ENCODE measurements around the gene RNU1-4. TPM values are rescaled to one million over a fixed set of nuclear protein-coding genes. Genes with fewer than 3 reads are reported as not detected.
"Not testable (repeated sequence)": the region's sequence is repeated elsewhere in the genome, so short reads cannot be mapped to it uniquely, and the experiment has no call there.

The RNU1-4 gene
- total RNA-seq, 4 donors from 2014 or later, result under 0.01 TPM

GRCh38 chr1:16764248-16764819, 24.0 kb downstream of the RNU1-4 start:
- not testable (repeated sequence) for H3K36me3 ChIP-seq; H3K27ac ChIP-seq; H3K4me3 ChIP-seq; H3K9me3 ChIP-seq; DNase-seq (ENCODE audit: low spot score in 2 of 2)
- Histone ChIP-seq H3K4me1 (peaks cover 0 to 13% (median 0%) of the 10 kb centered on the region in 4 donors), H3K27me3 (peaks cover 0 to 39% of the 10 kb centered on the region in 2 donors)
- 72 to 77% methylated on average over 9 of the region's 9 CpGs for WGBS, 2 donors

DNA sequence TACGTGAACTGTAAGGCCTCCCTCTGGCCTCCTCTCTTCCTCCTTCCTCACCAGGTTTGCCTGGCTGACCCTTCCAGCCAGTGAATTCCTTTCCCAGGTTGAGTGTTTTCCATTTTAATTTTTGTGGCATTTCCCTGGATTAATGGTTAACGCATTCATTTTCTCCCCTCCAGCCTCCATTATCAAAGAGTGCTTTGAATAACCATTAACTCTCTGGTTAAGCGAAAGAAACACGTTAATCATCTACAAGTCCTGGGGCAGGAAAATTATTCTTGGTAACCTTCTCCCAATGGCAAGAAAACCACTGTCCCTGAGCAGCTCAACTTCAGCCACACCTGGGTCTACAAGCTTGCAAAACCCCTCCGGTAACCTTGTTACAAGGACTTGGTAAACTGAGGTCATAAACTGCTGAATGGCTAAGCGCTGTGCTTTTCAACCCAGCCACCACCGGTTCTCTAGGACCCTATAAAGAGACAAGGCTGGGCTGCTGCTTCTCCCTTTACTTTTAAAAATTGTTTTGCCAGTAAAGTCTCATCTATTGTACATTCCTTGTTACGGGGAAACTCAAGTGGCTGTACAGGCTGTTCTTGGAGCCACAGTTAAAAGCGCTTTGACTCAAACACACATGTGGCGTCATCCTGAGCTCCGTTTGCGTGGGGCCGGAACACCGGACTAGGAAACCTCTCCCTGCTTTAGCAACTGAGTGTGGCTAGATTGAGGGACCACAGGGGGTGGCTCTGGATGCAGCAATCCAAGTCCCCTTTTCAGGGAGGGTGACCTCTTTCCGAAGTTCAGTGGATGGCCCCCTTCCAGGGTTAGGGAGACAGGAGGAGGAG, 24.7 kb downstream of the RNU1-4 start:
- H3K27me3 ChIP-seq, result peaks cover 0 to 39% of the 10 kb centered on the region in 2 donors
- not testable (repeated sequence) for H3K27ac ChIP-seq, H3K9me3 ChIP-seq, H3K36me3 ChIP-seq
- peak in 1 of 2 donors; percentile 46 for DNase-seq (ENCODE audit: low spot score in 2 of 2)
- peaks cover 0 to 13% (median 0%) of the 10 kb centered on the region in 4 donors for H3K4me1 ChIP-seq
- WGBS, 2 donors, result 71 to 76% methylated on average over 14 to 15 of the region's 15 CpGs
- H3K4me3 ChIP-seq, result peak overlapping the region in 1 of 4 donors; percentile 29

DNA sequence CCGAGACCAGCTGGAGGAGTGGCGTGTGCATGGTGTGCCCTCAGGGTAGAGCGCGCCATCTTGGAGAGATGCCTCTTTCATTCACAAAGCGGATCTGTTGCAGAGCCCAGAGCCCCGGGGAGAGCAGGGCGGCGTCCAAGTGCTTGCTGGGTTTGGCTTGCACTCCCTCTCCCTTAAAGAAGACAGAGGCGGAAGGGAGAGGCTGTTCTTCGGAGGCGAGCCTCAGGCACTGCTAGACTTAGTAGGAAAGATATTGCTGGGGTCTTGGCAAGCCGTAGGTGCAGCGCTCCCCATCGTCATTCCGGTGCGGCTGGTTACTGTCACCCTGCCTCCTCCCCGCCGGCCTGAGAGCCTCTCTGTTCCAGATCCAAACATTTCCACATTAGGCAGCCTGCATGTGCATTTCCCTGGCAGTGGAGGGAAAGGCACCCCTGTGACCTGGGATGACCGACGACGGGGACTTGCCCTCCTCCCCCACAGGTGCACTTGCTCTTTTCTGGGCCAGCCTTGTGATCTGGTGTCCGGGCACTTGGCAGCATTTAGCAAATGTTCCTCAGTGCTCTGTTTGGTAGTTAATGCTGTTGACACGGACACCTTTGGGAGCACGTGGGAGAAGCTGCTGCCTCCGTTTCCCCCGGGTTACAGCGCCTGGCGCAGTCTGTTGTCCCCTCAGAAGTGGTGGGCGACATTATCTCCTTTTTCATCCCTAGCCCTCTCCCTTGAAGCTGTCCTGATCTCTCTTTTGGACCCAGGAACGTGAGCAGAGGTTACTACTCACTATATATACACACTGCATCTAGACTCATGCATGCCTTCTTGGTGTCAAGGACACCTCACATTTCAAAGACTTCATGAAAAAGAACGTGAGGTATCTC, 25.7 kb downstream of the RNU1-4 start:
- WGBS, 2 donors, result 60 to 65% methylated on average over 25 to 27 of the region's 31 CpGs
- H3K27ac ChIP-seq, H3K36me3 ChIP-seq, H3K9me3 ChIP-seq: not testable (repeated sequence)
- peaks cover 0 to 13% (median 0%) of the 10 kb centered on the region in 4 donors for H3K4me1 ChIP-seq
- peak in 1 of 2 donors; percentile 50 for DNase-seq (ENCODE audit: low spot score in 2 of 2)
- peaks cover 0 to 29% of the 10 kb centered on the region in 2 donors for H3K27me3 ChIP-seq
- peak overlapping the region in 1 of 4 donors; percentile 29 for H3K4me3 ChIP-seq

DNA sequence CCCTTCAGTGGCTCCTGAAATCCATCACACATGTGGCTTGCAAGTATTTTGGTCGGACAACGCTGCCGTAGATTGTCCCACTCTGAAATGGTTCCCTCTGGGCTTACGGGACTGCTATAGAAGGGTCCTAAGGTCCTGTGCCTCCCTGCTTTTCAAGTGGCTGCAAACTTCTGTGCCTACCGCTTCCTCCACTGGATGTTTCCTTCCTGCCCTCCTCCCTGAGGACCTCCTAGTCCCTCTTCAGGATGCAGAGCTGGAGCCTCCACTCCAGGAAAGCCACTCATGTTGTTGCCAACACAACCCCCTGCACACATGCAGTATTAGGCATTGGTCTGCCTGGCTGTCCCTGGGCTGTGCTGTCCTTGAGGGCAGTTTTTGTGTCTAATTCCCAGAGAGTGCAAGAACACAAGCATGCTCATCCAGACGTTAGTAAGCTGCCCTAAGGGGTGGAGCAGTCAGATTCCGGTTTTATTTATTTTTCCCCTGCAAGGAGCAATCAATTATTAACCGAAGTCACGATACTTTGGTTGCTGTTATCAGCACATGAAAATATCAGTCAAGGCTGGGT, 26.5 kb downstream of the RNU1-4 start:
- Histone ChIP-seq H3K27me3 (peaks cover 0 to 26% of the 10 kb centered on the region in 2 donors), H3K4me1 (peaks cover 0 to 13% (median 0%) of the 10 kb centered on the region in 4 donors)
- not testable (repeated sequence) for H3K27ac ChIP-seq; H3K4me3 ChIP-seq; H3K9me3 ChIP-seq; DNase-seq (ENCODE audit: low spot score in 2 of 2); H3K36me3 ChIP-seq
- WGBS, 2 donors, result 53 to 55% methylated on average over 9 of the region's 9 CpGs

DNA sequence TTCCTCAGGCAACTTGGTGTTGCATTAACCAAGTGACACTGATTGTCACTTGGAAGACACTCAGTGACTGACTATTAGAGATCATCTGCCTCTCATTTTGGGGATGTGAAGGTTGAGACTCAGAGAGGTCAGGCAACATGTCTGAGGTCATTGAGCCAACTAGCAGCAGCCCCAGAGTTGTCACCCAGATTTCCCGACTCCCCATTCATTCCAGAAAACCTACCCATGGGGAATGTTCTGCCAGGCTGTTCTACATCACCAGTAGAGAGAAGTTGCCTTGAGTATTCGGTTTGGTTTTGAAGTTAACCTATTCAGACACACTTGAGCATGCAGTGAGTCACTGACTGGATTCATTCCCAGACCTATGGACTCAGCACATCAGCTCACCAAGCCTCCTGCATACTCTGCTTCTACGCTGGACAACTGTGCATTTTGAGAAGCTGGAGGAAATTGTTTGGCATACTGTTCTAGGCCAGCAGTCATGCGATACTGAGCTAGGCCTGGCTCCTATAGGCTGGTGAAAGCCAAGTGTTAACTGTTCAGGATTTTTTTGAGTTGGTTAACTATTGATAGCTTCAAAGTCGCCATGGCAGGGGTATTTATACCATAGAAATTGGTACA, 29.9 kb downstream of the RNU1-4 start:
- H3K4me3 ChIP-seq; H3K9me3 ChIP-seq; H3K27ac ChIP-seq; DNase-seq (ENCODE audit: low spot score in 2 of 2); H3K36me3 ChIP-seq: not testable (repeated sequence)
- 77% methylated on average over 5 of the region's 5 CpGs for WGBS, 2 donors
- peaks cover 0 to 31% of the 10 kb centered on the region in 2 donors for H3K27me3 ChIP-seq
- peaks cover 0 to 18% (median 0%) of the 10 kb centered on the region in 4 donors for H3K4me1 ChIP-seq

GRCh38 chr1:16770896-16771446, 30.7 kb downstream of the RNU1-4 start:
- DNase-seq (ENCODE audit: low spot score in 2 of 2); H3K4me3 ChIP-seq; H3K36me3 ChIP-seq; H3K9me3 ChIP-seq; H3K27ac ChIP-seq: not testable (repeated sequence)
- H3K4me1 ChIP-seq, result peaks cover 0 to 13% (median 0%) of the 10 kb centered on the region in 4 donors
- WGBS, 2 donors, result 72 to 78% methylated on average over 6 of the region's 6 CpGs
- H3K27me3 ChIP-seq, result peaks cover 0 to 32% of the 10 kb centered on the region in 2 donors

GRCh38 chr1:16772275-16773204, 32.2 kb downstream of the RNU1-4 start:
- not testable (repeated sequence) for H3K27ac ChIP-seq
- peaks cover 0 to 25% of the 10 kb centered on the region in 2 donors for H3K27me3 ChIP-seq

GRCh38 chr1:16773205-16773596, 32.9 kb downstream of the RNU1-4 start:
- H3K27ac ChIP-seq; H3K4me3 ChIP-seq; H3K36me3 ChIP-seq; DNase-seq (ENCODE audit: low spot score in 2 of 2); H3K4me1 ChIP-seq; H3K9me3 ChIP-seq: not testable (repeated sequence)
- peaks cover 0 to 30% of the 10 kb centered on the region in 2 donors for H3K27me3 ChIP-seq
- WGBS, 2 donors, result 35 to 52% methylated on average over 8 of the region's 9 CpGs

More at GRCh38 chr1:16772275-16773204, 32.2 kb downstream of the RNU1-4 start:
- 54 to 56% methylated on average over 14 of the region's 21 CpGs for WGBS, 2 donors
- peak in 1 of 2 donors; percentile 40 for DNase-seq (ENCODE audit: low spot score in 2 of 2)
- H3K4me1 ChIP-seq, H3K4me3 ChIP-seq, H3K36me3 ChIP-seq, H3K9me3 ChIP-seq: not testable (repeated sequence)

DNA sequence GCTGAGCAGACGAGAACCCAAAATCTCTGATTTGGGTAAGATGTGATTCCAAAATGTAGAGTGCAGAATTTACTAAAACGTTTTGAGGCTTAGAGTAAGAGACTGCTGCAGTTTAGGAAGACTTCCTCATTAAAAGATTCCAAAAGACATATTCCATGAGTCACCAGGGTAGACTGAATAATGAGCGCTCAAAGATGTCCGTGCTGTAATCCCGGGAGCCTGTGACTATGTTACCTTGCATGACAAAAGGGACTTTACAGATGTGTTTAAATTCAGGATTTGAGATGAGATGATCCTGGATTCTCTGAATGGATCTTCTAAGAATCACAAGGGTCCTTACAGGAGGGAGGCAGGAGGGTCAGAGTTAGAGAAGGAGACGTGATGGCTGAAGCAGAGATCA, 33.4 kb downstream of the RNU1-4 start:
- H3K27ac ChIP-seq; H3K4me3 ChIP-seq; H3K9me3 ChIP-seq; H3K36me3 ChIP-seq; H3K4me1 ChIP-seq; DNase-seq (ENCODE audit: low spot score in 2 of 2): not testable (repeated sequence)
- H3K27me3 ChIP-seq, result peaks cover 0 to 30% of the 10 kb centered on the region in 2 donors
- 53 to 58% methylated on average over 4 of the region's 6 CpGs for WGBS, 2 donors

DNA sequence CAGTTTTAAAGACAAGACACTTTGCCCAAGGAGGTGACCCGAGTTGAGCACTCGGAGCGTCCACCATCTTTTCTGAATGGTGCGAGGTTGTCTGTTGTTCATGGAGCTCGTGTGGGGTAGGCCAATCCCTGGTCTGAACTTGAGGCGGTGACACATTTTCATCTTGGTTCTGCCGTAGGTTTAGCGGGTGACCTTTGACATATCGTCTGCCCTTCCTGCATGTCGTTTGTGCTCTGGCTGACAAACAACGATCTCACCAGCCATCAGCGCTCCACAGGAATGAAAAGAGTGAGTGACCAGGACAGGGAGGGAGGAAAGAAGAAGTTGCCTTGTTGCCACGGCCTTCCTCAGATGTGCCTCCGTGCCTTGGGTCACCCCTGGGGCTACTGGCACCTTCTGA, 34.5 kb downstream of the RNU1-4 start:
- H3K4me1 ChIP-seq; H3K9me3 ChIP-seq; H3K27ac ChIP-seq; DNase-seq (ENCODE audit: low spot score in 2 of 2); H3K36me3 ChIP-seq; H3K4me3 ChIP-seq: not testable (repeated sequence)
- peaks cover 0 to 36% of the 10 kb centered on the region in 2 donors for H3K27me3 ChIP-seq
- WGBS, 2 donors, result 64 to 70% methylated on average over 8 to 9 of the region's 14 CpGs

DNA sequence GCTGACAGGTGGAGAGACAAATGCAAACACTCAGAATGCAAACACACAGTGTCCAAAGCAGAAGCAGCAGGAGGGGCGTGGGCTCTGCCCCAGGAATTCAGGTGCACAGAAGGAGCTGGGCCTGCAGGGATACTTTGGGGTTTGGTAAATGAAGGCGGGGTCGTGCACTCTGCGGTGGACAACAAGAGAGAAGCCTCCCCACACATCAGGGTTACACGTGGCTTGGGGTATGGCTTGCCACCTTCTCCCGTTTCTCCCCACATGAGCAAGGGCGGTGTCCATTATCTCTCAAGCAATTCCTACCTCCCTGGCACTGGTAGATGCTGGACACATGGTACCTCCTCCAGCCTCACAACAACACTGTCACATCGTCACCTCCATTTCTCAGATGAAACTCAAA, 35.0 kb downstream of the RNU1-4 start:
- 83 to 92% methylated on average over 7 of the region's 8 CpGs for WGBS, 2 donors
- not testable (repeated sequence) for H3K4me1 ChIP-seq; DNase-seq (ENCODE audit: low spot score in 2 of 2); H3K4me3 ChIP-seq; H3K27ac ChIP-seq; H3K36me3 ChIP-seq; H3K9me3 ChIP-seq
- H3K27me3 ChIP-seq, result peaks cover 0 to 40% of the 10 kb centered on the region in 2 donors
